ENCODE results near the gene TMIE.

TMIE gene

GRCh38 chr3:46669191-46669999 is 31.8 kb upstream of the TMIE start:
- no peak for DNase-seq

GRCh38 chr3:46670000-46670890 is 30.9 kb upstream of the TMIE start:
- no peak for DNase-seq

DNA sequence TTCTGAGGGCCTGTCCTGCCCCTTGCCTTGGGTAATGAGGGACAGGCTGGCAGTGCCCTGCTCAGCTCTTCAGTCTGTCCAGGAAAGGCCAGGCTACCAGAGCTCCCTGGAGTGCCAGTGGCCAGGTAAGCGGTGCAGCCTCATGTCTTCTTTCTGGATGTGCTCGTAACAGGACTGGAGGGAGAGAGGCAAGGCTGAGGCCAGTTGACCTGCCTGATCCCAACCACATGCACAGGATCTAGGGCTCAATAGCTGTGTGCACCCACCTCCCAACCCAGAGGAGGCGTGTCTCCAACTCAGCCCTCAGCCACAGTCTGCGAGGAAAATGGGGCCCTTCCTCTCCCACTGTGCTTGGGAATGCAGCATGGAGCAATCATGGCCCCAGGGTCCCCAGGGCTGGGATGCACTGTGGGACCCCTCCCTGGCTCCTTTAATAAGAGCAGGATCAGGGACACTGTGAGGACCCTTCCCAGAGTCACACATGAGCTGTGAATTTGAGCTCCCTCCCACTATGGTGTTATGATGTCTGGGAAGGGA is 30.2 kb upstream of the TMIE start:
- no peak for DNase-seq

DNA sequence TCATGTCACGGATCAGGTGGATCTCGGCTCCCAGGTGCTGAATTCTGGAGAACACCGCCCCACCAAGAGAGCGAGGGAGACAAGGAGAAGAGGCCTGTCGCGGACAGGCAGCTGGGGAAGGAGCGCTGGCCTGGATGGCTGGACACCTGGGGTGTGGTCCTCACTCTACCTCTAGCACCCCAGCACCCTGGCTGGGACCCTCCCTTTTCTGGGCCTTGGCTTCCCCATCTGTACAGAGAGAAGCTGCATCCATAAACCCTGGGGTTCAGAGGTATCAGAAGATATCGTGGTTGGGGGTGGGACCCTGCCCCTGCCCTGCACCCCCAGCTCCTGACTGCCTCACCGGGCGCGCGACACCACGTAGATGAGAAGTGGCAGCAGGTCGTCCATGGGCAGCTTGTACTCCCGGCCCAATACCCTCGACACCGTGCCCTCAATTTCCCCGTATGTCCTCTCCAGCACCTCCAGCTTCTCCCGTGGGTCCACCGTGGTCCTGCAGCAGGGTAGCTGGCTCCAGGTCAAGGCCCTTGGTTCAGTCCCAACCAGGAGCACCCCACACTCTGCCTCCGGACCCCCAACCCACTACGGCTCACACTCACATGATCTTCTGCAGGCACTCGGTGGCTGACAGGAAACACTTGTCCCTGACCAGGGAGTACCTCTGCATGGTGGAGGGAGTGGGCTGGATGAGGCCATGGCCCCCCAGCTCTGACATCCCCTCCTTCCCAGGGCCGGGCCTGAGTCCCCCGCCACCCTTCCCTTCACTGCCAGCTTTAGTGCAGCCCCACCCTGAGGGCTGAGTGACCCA is 29.4 kb upstream of the TMIE start:
- no peak for DNase-seq

- DNase-seq = no peak
Measured at GRCh38 chr3:46672349-46672695, 28.9 kb upstream of the TMIE start.

DNA sequence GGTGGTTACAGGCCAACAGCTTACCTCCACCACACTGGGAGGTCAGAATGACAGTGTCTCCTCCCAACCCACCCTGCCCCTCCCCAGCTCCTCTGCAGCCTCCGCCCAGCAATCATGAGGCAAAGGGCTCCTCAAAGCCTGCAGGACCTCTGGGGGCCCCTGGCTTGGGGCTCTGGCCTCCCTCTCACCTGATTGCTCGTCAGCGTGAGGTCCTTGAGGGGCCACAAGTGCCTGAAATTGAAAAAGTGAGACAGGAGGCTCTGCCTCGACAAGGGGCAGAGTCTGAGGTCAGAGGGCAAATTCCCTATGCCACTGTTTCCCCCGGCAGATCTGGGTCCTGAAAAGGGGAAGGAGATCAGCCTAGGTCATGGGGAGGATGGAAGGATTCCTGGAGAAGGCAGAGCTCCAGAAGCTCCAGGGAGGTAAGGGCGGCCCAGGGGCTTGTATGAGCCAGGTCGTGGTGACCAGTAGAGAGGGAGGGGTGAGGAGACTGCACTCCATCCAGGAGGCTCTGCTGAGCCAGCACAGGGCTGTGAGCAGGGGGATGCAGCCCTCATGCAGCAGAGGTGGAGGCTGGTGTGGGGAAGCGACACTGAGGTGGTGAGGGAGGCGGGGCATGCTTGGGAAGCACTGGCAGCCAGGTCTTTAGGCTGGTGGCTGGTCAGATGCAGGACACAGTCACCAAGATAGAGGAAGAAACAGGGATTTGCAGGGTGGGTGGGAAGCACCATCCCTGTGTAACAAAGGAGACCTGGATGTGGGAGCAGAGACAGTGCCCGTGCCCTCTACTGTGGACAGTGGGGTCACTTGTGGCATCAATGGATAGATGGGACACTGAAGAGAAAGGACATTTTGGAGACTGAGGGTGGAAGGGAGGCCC is 27.8 kb upstream of the TMIE start:
- no peak for DNase-seq

DNA sequence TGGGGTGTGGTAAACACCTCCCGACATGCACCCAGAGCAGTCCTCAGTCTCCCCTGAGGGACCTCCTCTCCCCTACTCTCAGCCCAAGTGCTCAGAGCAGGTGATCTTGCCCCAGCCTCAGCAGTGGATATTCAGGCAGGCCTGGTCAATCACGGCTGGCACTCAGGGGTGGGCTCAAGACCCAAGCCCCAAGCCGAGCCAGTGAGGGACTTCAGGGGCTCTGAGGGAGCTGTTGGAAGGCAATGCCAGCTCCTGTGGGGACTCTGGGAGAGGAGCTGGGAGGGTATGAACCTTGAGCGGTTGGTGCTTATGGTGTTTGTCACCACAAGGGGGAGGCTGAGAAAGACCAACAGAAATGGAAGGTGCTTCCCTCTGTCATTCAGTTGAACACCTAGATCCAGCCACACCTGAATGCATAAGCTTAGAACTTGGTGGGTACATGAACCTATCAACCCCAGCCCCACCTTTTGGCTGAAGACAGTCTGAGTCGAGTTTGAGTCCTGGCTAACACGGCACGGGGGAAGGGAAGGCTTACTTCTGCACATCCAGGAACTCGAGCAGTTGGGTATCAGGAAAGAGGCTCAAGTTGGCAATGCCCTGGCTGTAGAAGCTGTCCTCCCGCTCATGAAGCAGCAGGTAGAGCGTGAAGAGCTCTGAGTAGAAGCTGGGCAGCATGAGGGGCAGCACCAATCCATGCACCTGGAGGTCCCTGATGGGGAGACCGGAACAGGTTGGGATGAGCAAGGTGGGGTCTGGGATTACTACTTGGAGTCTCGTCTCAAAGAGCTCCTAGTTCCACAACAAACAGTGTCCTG is 27.0 kb upstream of the TMIE start:
- no peak for DNase-seq

GRCh38 chr3:46675426-46675825 is 25.8 kb upstream of the TMIE start:
- no peak for DNase-seq

DNA sequence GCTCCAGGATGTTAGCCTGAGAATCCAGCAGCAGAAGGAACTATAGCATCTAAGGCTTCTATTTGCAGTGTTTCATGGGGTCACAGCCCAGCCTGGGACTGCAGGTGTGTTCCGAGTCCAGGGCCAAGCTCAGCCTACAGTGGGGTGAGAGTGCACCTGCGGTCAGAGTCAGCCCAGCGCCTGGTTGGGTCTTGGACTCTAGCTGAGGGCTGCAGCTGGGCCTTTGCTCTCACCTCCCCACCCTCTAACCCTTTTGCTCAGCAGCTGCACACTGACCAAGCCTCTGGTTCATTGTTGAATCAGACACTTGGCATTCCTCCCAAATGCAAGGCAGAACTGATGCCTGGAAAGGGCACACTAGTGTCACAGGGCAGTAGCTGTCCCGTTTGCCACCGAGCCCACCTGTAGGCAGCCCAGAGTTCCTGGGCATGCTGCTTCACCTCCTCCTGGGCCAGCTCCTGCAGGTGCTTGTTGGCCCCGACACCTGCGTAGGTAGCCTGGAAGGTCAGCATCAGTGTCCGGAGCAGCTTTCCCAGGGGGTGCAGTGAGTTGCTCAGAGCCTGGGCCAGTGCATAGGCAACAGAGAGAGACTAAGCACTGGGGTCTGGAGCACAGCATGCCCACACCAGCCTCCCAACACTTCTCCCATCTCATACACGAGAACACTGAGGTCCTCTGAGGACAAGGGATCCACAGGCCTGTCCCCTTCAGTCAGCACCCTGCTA is 25.2 kb upstream of the TMIE start:
- DNase-seq = no peak

DNA sequence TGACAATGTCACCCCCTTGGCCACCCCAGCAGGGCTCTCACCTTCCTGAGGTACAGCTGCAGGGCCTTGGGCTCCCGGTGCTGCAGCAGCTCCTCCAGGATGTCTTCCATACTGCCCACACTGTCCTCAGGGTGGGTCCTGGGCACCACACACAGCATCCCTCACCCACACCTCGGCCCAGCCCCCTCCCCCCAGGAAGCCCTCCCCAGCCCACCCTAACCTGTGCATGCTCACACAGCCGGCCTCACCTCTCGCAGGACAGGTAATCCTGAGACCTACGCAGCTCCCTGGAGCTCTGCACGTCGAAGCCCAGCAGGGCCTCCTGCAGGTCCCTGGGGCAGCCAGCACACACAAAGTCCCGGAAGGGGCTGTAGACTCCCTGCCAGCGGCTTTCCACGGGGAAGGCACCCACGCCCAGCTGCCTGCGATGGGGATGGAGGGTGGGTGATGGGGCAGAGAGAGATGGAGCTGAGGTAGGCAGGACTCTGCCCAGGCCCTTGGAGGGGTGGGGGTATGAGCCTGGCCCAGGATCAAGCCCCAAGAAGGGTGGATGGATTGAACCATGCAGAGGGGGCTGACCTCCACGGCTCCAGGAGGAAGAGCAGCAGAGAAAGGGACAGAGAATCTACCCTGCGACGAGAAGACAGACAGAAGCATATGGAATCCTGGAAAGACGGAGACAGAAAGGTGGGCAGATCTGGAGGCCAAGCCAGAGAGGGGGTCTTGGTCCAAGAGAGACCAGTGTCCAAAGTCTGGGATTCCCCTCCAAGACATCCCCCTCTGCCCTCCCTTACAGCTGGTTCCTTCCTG is 24.4 kb upstream of the TMIE start:
- DNase-seq = no peak

DNA sequence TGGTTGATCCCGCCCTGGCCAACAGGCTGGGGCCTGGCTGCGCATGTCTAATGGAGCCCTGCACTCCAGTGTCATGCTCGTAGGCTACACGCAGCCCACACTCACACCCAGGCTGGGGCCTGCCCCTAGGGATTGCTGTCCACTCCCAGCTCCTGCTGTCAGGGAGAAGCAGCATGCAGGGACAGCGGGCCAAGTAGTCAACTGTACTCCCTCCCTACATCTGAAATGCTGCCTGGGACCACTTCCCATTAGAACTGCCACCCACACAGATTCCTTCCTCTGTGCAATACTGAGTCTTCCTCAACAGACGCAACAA is 23.8 kb upstream of the TMIE start:
- DNase-seq = no peak

GRCh38 chr3:46678280-46678679 is 22.9 kb upstream of the TMIE start:
- DNase-seq = no peak

- no peak for DNase-seq
Measured at GRCh38 chr3:46679681-46680080, 21.5 kb upstream of the TMIE start.

GRCh38 chr3:46680298-46680826 is 20.8 kb upstream of the TMIE start:
- DNase-seq = no peak

DNA sequence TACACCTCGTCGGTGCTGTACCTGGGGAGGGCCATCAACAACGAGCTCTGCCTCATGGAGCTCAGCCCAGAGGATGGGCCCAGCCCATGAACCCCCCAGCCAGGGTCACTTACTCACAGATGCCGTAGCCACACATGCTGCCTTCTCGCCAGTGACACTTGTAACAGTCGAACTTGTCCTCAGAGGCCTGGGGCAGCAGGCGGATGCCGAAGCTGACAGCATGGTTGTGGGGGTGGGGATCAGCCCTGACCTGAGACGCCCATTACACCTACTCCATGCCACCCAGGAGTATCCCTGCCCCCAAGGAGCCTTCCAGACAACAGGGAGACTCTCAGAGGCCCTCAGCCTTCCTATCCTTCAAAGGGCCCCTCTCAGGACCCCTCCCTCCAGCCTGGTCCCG is 19.8 kb upstream of the TMIE start:
- no peak for DNase-seq

DNA sequence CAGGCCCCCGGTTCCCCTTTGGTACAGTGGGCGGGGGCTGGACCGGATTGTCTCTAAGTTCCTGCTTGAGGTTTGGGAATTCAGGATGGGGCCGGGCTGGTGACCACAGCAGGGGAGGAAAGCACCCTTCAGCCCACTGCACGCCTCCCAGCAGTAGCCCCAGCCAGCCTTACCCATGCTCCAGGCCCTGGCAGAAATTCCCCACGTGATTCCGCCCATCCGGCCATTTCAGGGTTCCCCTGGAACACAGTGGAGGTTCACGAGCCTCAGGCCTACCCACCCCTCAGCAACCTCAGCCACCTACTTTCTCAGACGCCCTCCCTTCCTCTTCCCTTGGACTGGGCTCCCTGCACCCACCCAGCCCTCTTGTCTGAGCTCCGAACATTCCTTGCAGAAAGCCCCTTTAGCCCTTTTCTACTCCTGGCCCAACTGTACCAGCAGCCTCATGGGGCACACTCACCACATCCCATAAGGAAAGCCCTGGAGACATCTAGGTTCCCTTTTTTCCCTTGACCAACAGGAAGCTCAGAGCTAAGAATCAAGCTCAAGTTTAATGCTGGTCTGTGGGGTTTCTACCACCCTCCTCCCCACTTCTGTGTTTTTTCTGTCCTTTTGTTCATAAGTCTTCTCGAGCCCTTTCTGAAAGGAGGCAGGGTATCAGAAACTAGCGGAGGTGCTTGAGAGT is 19.2 kb upstream of the TMIE start:
- DNase-seq = no peak

GRCh38 chr3:46682974-46683373 is 18.2 kb upstream of the TMIE start:
- DNase-seq = no peak

DNA sequence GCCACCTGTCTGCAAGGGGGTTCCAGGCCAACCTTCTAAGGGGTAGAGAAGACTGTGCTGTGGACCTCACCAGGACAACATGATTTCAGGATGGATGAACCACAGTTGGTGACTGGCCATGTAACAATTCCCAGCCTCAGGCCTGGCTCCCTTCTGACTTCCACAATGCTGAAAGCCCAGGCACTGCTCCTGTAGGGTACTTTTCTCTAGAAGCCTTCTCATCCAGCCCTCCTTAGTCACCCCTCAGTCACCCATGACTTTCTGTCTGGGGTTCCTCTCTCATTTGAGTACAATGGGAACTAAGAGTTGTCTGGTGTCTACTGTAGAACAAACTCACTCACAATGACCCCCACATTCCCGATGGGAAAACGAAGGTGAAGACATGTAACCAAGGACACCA is 16.3 kb upstream of the TMIE start:
- DNase-seq = no peak

- DNase-seq = no peak
Measured at GRCh38 chr3:46685446-46685845, 15.7 kb upstream of the TMIE start.
